GM19239 (cell line): Measurements from ENCODE around the gene CORO1C.
"Not testable (repeated sequence)": the region's sequence is repeated elsewhere in the genome, so short reads cannot be mapped to it uniquely, and the experiment has no call there.

Source experiments
- DNase-seq: peaks from one replicate; pipeline ENCODE4 v3.0.0; 2011; ENCODE audit warnings: low spot score; ENCODE audit not compliant: insufficient read length
- FAIRE-seq: peaks from 2 replicates; lab custom pipeline; 2011; peaks lifted over from hg19 to GRCh38; lab: Jason Lieb, UNC

The CORO1C gene

DNA sequence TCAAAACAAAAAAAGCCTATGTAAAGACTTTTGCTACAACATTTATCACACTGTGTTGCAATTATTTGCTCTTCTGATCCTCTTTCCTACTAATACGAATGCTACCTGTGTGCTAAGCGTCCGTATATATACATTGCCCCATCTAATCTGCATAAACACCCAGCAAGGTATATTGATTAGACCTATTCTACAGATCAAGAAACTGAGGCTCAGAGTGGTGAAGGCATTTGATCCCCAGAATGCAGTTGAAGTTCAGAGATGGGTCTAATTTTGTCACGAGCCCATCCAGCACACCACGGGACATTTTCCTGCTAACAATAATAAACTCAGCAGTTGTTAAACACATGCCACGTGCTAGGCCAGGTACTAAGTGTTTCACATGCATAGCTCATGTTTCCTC lies 25.1 kb upstream of the CORO1C start:
- DNase-seq (no peak), FAIRE-seq (no peak)

- no peak for DNase-seq
- no peak for FAIRE-seq
Observed at GRCh38 chr12:108755481-108755880, 24.2 kb upstream of the CORO1C start.

DNA sequence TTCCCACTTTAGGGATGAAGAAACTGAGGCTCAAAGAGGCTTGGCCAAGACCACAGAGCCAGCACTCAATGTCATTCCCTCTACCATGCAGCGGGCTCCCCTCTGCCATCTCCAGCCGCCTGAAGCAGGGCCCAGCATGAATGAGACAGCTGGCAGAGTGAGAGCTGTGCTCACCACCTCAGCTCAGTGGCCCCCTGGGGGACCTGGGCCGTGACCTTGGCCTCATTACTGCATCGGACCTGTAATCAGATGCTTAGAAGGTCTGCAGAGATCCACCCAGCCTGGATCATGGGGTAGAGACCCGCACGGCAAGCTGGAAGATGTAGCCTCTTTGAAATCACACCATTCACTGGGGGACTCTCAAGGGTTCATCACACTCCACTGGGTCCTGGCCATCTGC lies 22.7 kb upstream of the CORO1C start:
- DNase-seq (no peak), FAIRE-seq (no peak)

DNA sequence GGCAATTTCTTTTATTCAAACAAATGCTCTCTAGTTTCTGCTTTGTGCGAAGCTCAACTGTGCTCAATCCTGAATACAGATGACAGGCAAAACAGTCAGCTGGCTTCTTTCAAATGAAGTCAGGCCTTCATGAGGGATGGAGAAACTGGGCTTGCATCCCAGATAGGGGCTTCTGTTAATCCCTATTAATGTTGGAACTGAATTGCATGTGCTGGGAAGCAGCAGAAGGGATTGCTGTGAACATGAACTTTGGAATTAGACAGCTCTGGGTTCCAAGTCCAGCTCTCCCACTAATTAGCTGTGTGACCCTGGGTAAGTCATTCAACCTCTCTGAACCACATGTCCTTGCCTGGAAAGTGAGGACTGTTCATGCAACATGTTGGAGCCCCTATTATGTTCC lies 21.1 kb upstream of the CORO1C start:
- no peak for DNase-seq
- no peak for FAIRE-seq

DNA sequence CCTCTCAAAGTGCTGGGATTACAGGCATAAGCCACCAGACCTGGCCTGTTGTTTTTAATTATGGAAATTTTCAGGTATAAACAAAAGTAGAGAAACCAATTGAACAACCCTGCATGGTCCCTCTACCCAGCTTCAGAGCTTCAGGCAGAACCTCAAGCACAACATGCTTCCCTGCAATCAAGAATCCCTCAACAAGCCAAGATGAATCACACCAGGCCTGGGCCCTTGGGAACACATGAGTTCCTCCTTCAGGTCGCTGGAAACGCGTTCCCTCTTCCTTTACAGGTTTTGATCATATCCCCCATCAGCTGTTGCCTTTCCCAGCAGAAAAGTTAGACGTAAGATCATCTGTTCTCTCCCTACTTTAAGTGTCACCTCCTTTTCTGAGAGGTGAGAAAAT lies 20.5 kb upstream of the CORO1C start:
- DNase-seq (no peak), FAIRE-seq (no peak)

- not testable (repeated sequence) for DNase-seq, FAIRE-seq
Observed at GRCh38 chr12:108751003-108751402, 19.7 kb upstream of the CORO1C start.

DNA sequence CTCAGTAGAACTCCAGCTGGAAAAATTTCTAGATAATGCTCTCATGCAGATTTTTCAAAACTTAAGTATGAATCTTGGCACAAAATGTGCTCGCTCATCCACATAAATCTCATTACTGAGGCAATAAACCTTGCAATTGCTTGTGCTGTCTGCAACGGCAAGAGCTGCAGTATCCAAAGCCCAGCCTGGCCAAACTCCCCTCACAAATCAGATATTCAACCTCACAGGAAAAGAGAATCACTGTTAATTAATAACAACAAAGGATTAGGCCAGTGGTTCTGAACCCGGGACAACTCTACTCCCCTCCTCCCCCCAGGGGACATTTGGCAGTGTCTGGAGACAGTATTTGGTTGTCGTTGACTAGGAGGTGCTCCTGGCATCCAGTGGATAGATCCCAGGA lies 19.2 kb upstream of the CORO1C start:
- DNase-seq = no peak
- FAIRE-seq = no peak

- FAIRE-seq (no peak), DNase-seq (no peak)
Observed at GRCh38 chr12:108747563-108747962, 16.2 kb upstream of the CORO1C start.

GRCh38 chr12:108745641-108746040 lies 14.3 kb upstream of the CORO1C start:
- no peak for FAIRE-seq
- no peak for DNase-seq

- DNase-seq (no peak), FAIRE-seq (no peak)
Observed at GRCh38 chr12:108744021-108744897, 12.9 kb upstream of the CORO1C start.

DNA sequence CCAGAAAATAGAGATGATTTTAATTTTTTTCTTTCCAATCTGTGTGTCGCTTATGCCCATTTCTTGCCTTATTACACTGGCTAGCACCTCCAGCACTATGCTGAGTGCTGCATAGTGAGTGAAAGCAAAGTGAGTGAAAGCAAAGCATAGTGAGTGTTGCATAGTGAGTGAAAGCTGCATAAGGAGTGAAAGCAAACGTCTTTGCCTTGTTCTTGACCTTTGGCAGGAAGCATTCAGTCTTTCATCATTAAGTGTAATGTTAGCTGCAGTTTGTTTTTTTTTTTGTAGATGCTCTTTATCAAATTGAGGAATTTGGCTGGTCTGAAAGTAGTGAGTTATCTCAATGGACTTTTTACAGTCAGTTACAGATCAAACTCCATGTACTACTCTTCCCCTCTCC lies 6.9 kb upstream of the CORO1C start:
- DNase-seq (no peak), FAIRE-seq (peak; percentile 31)

GRCh38 chr12:108735855-108736254 lies 4.5 kb upstream of the CORO1C start:
- no peak for DNase-seq
- FAIRE-seq = no peak

DNA sequence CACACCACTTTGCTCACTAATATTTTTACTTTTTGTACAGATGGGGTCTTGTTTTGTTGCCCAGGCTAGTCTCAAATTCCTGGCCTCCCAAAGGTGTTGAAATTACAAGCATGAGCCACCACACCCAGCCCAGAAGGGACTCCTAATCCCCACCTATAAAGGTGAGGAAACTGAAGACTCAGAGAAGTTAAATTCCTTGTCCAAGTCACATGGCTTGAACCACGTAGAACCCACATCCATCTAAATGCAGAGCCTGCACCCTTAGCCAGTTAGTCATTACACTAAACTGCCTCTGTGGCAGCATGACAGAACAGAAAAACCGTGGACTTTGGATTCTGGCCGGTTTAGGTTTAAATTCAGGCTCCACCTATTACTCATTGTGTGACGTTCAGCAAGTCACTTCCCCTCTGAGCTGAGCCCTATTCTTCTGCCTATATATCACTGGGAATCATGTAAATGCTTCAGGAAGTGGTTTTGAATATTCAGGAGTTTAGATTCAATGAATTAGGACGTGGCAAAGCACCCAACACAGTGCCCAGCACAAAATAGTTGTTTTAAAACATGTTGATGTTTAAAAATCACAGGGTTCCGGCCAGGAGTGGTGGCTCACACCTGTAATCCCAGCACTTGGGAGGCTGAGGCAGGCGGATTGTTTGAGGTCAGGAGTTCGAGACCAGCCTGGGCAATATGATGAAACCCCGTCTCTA lies 3.0 kb upstream of the CORO1C start:
- FAIRE-seq (no peak), DNase-seq (no peak)

GRCh38 chr12:108733230-108733531 lies 1.9 kb upstream of the CORO1C start:
- not testable (repeated sequence) for DNase-seq, FAIRE-seq

- FAIRE-seq = peak; percentile 31
Observed at GRCh38 chr12:108732489-108733229, 1.3 kb upstream of the CORO1C start.

GRCh38 chr12:108731866-108732461 lies 646 bp upstream of the CORO1C start:
- FAIRE-seq (peak; percentile 94), DNase-seq (peak; percentile 78)

More at GRCh38 chr12:108732489-108733229, 1.3 kb upstream of the CORO1C start:
- DNase-seq = no peak

DNA sequence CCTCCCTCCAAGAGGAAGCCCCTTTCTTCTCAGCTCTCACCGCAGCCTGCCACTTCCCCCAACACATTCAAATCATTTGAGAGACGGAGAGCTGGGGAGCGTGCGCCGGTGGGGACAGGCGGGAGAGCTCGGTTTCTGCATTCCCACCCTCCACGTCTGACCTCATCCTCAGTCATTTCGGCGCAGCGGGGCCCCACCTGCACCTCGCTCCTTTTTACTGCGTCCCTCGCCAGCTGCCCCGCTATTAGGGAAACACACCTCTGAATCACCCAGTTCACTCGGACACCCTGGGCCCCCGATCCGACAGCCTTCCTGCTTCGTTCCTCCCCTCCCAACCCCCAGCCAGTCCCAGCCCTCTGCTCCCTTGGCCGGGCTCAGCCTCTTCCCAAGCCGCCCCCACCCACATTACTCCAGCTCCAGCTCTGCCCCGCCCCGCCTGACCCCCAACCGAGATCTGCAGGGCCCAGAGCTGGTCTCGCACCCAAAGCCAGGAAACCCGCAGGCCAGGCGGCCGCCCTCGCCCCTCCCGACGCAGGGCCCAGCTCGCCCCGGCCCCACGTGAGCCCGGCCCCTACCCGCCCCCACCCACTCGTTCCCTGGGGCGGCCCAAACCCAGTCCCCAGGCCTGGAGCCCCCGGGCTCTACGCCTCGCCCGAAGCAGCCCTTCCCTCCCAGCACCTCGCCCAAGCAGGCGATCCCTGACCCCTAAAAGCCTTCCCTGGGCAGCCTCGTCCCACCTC lies 783 bp downstream of the CORO1C start:
- FAIRE-seq = peak; percentile 58
- peak; percentile 43 for DNase-seq

DNA sequence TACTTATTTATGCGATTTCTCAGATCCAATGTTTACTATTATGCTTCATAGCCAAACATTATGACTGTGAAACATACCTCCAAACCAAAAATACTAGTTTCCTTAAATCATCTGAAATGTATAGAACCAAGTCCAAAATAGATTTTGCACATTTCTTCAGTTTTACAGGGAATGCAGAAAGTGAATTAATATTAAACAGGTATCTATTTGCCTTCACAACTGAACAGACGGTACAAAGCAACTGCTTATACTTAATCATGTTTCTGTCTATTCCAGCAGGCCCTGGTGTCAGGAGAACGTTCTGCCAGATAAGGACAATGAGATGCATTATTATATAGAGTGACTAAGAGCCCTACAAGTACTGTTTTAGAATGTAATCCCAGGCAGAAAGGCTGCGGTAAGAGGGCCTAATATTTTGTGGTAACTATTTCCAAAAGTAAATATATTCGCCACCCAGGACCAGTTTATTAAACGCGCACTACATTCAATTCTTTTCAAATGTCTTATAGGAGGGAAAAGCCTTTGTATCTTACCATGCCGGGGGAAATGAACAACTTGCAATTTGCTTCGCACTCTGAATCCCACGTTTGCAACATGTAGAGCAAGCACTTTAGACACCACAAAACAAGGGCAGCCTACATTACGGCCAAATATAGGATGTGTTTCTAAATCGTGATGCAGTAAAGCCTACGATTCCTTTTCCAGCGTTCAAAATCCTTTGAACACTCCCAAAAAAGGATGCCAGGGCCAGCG lies 1.5 kb downstream of the CORO1C start:
- DNase-seq = no peak
- peak; percentile 4 for FAIRE-seq
